ENCODE measurements around the gene ADAMTSL1. TPM values are rescaled to one million over a fixed set of nuclear protein-coding genes. Genes with fewer than 3 reads are reported as not detected.
"Not testable (repeated sequence)": the region's sequence is repeated elsewhere in the genome, so short reads cannot be mapped to it uniquely, and the experiment has no call there.

The ADAMTSL1 gene
- total RNA-seq, 1 donor from 2014 or later = 12.6 TPM

DNA sequence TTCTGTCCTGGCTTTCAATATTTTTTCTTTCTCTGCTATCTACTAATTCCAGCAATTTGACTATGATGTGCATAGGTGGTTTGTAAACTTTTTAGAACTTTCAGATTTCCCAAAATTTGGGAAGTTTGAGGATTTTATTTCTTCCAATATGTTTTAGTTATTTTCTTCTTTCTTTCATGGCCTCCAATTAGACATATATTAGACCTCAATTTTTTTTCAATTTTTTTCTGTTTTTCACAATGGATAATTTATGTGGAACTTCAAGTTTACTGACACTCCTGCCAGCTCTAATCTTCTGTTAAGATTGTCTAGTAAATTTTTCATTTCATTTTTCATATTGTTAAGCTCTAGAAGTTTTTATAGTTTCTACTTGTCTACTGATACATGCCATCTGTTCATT lies 395.8 kb downstream of the ADAMTSL1 start:
- Histone ChIP-seq H3K36me3 (ENCODE audit: insufficient read depth, low read length) (peaks cover 2% of the 10 kb centered on the region), H3K27ac (ENCODE audit: low read depth, low read length) (no peak overlapping the region), H2AFZ (ENCODE audit: low read depth, low read length) (no peak overlapping the region), H4K20me1 (ENCODE audit: insufficient read depth, low read length) (peaks cover 15% of the 10 kb centered on the region), H3K4me2 (ENCODE audit: low read length) (no peak overlapping the region), H3K79me2 (ENCODE audit: insufficient read depth, low read length) (peaks cover 20% of the 10 kb centered on the region), H3K4me1 (ENCODE audit: insufficient read depth, low read length) (no peaks in the 10 kb centered on the region), H3K9me3 (ENCODE audit: insufficient read depth, low read depth, low read length) (no peaks in the 10 kb centered on the region), H3K9ac (ENCODE audit: low read length) (no peak overlapping the region), H3K27me3 (ENCODE audit: insufficient read depth, low read length) (no peaks in the 10 kb centered on the region), H3K4me3 (ENCODE audit: insufficient read depth, low read depth, low read length) (no peak overlapping the region)
- Mint-ChIP-seq H3K4me1 (ENCODE audit: low read depth, unreplicated experiment) (no peaks in the 10 kb centered on the region), H3K27me3 (ENCODE audit: low read depth, unreplicated experiment) (no peaks in the 10 kb centered on the region), H3K9me3 (ENCODE audit: unreplicated experiment) (peaks cover 5% of the 10 kb centered on the region), H3K27ac (ENCODE audit: unreplicated experiment) (no peak overlapping the region), H3K36me3 (ENCODE audit: low read depth, unreplicated experiment) (peaks cover 3% of the 10 kb centered on the region), H3K4me3 (ENCODE audit: unreplicated experiment) (no peak overlapping the region)
- no peak for FAIRE-seq
- no peak for DNase-seq (ENCODE audit: low read depth)
- TF ChIP-seq, protein P1, sequence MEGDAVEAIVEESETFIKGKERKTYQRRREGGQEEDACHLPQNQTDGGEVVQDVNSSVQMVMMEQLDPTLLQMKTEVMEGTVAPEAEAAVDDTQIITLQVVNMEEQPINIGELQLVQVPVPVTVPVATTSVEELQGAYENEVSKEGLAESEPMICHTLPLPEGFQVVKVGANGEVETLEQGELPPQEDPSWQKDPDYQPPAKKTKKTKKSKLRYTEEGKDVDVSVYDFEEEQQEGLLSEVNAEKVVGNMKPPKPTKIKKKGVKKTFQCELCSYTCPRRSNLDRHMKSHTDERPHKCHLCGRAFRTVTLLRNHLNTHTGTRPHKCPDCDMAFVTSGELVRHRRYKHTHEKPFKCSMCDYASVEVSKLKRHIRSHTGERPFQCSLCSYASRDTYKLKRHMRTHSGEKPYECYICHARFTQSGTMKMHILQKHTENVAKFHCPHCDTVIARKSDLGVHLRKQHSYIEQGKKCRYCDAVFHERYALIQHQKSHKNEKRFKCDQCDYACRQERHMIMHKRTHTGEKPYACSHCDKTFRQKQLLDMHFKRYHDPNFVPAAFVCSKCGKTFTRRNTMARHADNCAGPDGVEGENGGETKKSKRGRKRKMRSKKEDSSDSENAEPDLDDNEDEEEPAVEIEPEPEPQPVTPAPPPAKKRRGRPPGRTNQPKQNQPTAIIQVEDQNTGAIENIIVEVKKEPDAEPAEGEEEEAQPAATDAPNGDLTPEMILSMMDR (IDR thresholded peaks at IDR 0.05; ENCODE audit: insufficient read depth, low read depth, low read length) = no peak
- no peak for TF ChIP-seq EZH2 (IDR thresholded peaks at IDR 0.05; ENCODE audit: insufficient read depth, low read length)

DNA sequence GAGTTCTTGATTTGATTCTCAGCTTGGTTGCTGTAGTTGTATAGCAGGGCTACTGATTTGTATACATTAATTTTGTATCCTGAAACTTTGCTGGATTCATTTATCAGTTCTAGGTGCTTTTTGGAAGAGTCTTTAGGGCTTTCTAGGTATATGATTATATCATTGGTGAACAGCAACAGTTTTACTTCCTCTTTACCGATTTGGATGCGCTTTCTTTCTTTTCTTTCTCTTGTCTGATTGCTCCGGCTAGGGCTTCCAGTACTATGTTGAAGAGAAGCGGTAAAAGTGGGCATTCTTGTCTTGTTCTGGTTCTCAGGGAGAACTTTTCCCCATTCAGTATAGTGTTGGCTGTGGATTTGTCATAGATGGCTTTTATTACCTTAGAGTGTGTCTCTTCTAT lies 400.1 kb downstream of the ADAMTSL1 start:
- no peaks in the 10 kb centered on the region for H3K9me3 ChIP-seq (ENCODE audit: insufficient read depth, low read depth, low read length)
- H3K9ac ChIP-seq (ENCODE audit: low read length) = no peak overlapping the region
- DNase-seq (ENCODE audit: low read depth) (no peak), FAIRE-seq (no peak)
- H3K27me3 ChIP-seq (ENCODE audit: insufficient read depth, low read length) = no peaks in the 10 kb centered on the region
- H3K36me3 ChIP-seq (ENCODE audit: insufficient read depth, low read length) = peaks cover 7% of the 10 kb centered on the region
- H3K27ac ChIP-seq (ENCODE audit: low read depth, low read length) = no peak overlapping the region
- H3K4me3 Mint-ChIP-seq (ENCODE audit: unreplicated experiment) = no peak overlapping the region
- H4K20me1 ChIP-seq (ENCODE audit: insufficient read depth, low read length) = peaks cover 32% of the 10 kb centered on the region
- no peak overlapping the region for H2AFZ ChIP-seq (ENCODE audit: low read depth, low read length)
- no peaks in the 10 kb centered on the region for H3K4me1 Mint-ChIP-seq (ENCODE audit: low read depth, unreplicated experiment)
- H3K4me3 ChIP-seq (ENCODE audit: insufficient read depth, low read depth, low read length) = no peak overlapping the region
- H3K79me2 ChIP-seq (ENCODE audit: insufficient read depth, low read length) = peaks cover 35% of the 10 kb centered on the region
- no peaks in the 10 kb centered on the region for H3K4me1 ChIP-seq (ENCODE audit: insufficient read depth, low read length)
- no peak for TF ChIP-seq EZH2 (IDR thresholded peaks at IDR 0.05; ENCODE audit: insufficient read depth, low read length)
- H3K9me3 Mint-ChIP-seq (ENCODE audit: unreplicated experiment) = peaks cover 5% of the 10 kb centered on the region
- H3K27ac Mint-ChIP-seq (ENCODE audit: unreplicated experiment) = no peak overlapping the region
- H3K27me3 Mint-ChIP-seq (ENCODE audit: low read depth, unreplicated experiment) = no peaks in the 10 kb centered on the region
- no peak overlapping the region for H3K4me2 ChIP-seq (ENCODE audit: low read length)
- H3K36me3 Mint-ChIP-seq (ENCODE audit: low read depth, unreplicated experiment) = peaks cover 3% of the 10 kb centered on the region

DNA sequence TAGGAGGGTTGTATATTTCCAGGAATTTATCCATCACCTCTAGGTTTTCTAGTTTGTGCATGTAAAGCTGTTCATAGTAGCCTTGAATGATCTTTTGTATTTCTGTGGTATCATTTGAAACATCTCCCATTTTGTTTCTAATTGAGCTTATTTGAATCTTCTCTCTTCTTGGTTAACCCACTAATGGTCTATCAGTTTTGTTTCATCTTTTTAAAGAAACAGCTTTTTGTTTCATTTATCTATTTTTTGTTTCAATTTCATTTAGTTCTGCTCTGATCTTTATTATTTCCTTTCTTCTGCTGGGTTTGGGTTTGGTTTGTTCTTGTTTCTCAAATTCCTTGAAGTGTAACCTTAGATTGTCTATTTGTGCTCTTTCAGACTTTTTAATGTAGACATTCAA lies 401.0 kb downstream of the ADAMTSL1 start:
- H3K4me2 ChIP-seq (ENCODE audit: low read length); H3K27ac Mint-ChIP-seq (ENCODE audit: unreplicated experiment); H3K4me3 Mint-ChIP-seq (ENCODE audit: unreplicated experiment); H3K27me3 ChIP-seq (ENCODE audit: insufficient read depth, low read length); DNase-seq (ENCODE audit: low read depth); H3K4me1 Mint-ChIP-seq (ENCODE audit: low read depth, unreplicated experiment); H3K4me1 ChIP-seq (ENCODE audit: insufficient read depth, low read length); FAIRE-seq; H3K27me3 Mint-ChIP-seq (ENCODE audit: low read depth, unreplicated experiment); H3K9me3 ChIP-seq (ENCODE audit: insufficient read depth, low read depth, low read length); H3K9ac ChIP-seq (ENCODE audit: low read length); H3K36me3 Mint-ChIP-seq (ENCODE audit: low read depth, unreplicated experiment); H3K36me3 ChIP-seq (ENCODE audit: insufficient read depth, low read length); H2AFZ ChIP-seq (ENCODE audit: low read depth, low read length); H3K4me3 ChIP-seq (ENCODE audit: insufficient read depth, low read depth, low read length); H3K27ac ChIP-seq (ENCODE audit: low read depth, low read length); H3K9me3 Mint-ChIP-seq (ENCODE audit: unreplicated experiment): not testable (repeated sequence)
- H3K79me2 ChIP-seq (ENCODE audit: insufficient read depth, low read length) = peaks cover 35% of the 10 kb centered on the region
- peaks cover 32% of the 10 kb centered on the region for H4K20me1 ChIP-seq (ENCODE audit: insufficient read depth, low read length)

Data from astrocyte (in vitro differentiated cells and primary cell).